Naive thymus-derived CD4-positive, alpha-beta T cell (primary cell): ENCODE measurements around the gene OSBPL9. TPM values are rescaled to one million over a fixed set of nuclear protein-coding genes. Genes with fewer than 3 reads are reported as not detected.

Source experiments
- ATAC-seq: fragments of 150-1000 bp; cut with Tn5 transposase; 2 replicates; pipeline ENCODE4 v1.10.0; 2021; ENCODE audit warnings: mild to moderate bottlenecking, moderate library complexity
- CTCF ChIA-PET: fragments of 350-600 bp; sonication (Branson Sonifier 250); formaldehyde crosslinking; loops from one replicate; lab custom pipeline; 2021; ENCODE audit warnings: antibody characterized with exemption; lab: Charles Lee
- POLR2A ChIA-PET: fragments of 350-600 bp; sonication (Branson Sonifier 250); formaldehyde crosslinking; loops from one replicate; lab custom pipeline; 2021; ENCODE audit warnings: antibody characterized with exemption, inconsistent platforms; lab: Charles Lee
- DNase-seq, 9 donors: peaks; one replicate each; pipeline versions ENCODE4 v3.0.0 to v3.0.0-alpha.2; 2020 to 2022; ENCODE audit warnings: mixed read lengths in 1 of 9
- H3K27ac ChIP-seq: one replicate; pipeline ENCODE4 v1.7.0; 2013; ENCODE audit warnings: mild to moderate bottlenecking, low read depth, low read length, moderate library complexity
- H3K27me3 ChIP-seq, 2 donors: one replicate each; pipeline ENCODE4 v1.7.0; 2013; ENCODE audit warnings: low read length in 2 of 2, mild to moderate bottlenecking in 2 of 2, moderate library complexity in 2 of 2; ENCODE audit not compliant: control insufficient read depth in 2 of 2, insufficient read depth in 2 of 2
- H3K36me3 ChIP-seq, 3 experiments: 1 replicate in 2 of 3; 2 replicates in 1 of 3; pipeline ENCODE4 v1.7.0; 2013; ENCODE audit warnings: low read length in 3 of 3, mild to moderate bottlenecking in 3 of 3, moderate library complexity in 1 of 3; ENCODE audit not compliant: insufficient read depth in 3 of 3, control insufficient read depth in 2 of 3
- H3K4me1 ChIP-seq, 2 donors: one replicate each; pipeline ENCODE4 v1.7.0; 2013; ENCODE audit warnings: low read length in 2 of 2, mild to moderate bottlenecking in 2 of 2, moderate library complexity in 1 of 2; ENCODE audit not compliant: control insufficient read depth in 2 of 2, insufficient read depth in 2 of 2
- H3K4me3 ChIP-seq: 2 replicates; pipeline ENCODE4 v1.7.0; 2013; ENCODE audit warnings: mild to moderate bottlenecking, low read length
- H3K9me3 ChIP-seq, 3 experiments: 1 replicate in 2 of 3; 2 replicates in 1 of 3; pipeline ENCODE4 v1.7.0; 2013; ENCODE audit warnings: low read length in 3 of 3; ENCODE audit not compliant: control insufficient read depth in 2 of 3
- H3K27ac Mint-ChIP-seq, 9 donors: one replicate each; pipeline ENCODE4 v1.8.0; 2020 to 2022; ENCODE audit warnings: mixed read lengths in 9 of 9, mild to moderate bottlenecking in 8 of 9, moderate library complexity in 5 of 9, inconsistent platforms in 2 of 9
- H3K27me3 Mint-ChIP-seq, 5 donors: one replicate each; pipeline ENCODE4 v1.8.0; 2021 to 2022; ENCODE audit warnings: mixed read lengths in 5 of 5, mild to moderate bottlenecking in 1 of 5
- H3K36me3 Mint-ChIP-seq, 5 donors: one replicate each; pipeline ENCODE4 v1.8.0; 2020 to 2022; ENCODE audit warnings: mixed read lengths in 5 of 5, mild to moderate bottlenecking in 3 of 5, inconsistent platforms in 1 of 5
- H3K4me1 Mint-ChIP-seq, 7 donors: one replicate each; pipeline ENCODE4 v1.8.0; 2020 to 2022; ENCODE audit warnings: mixed read lengths in 7 of 7, mild to moderate bottlenecking in 3 of 7, inconsistent platforms in 1 of 7
- H3K4me3 Mint-ChIP-seq, 10 donors: one replicate each; pipeline ENCODE4 v1.8.0; 2020 to 2022; ENCODE audit warnings: mild to moderate bottlenecking in 10 of 10, mixed read lengths in 10 of 10, moderate library complexity in 6 of 10, inconsistent platforms in 2 of 10
- H3K9me3 Mint-ChIP-seq, 11 donors: one replicate each; pipeline ENCODE4 v1.8.0; 2020 to 2022; ENCODE audit warnings: mixed read lengths in 11 of 11, mild to moderate bottlenecking in 4 of 11, inconsistent platforms in 1 of 11, moderate library complexity in 1 of 11
- intact Hi-C, 2 donors: fragments of 100-400 bp; cut with micrococcal nuclease; formaldehyde crosslinking; loops; one replicate each; pipeline ENCODE4 v1.15.1; 2023
- polyA plus RNA-seq, 2 donors: library from polyadenylated mRNA; unstranded; fragments of 300-500 nt; fragmentation: Illumina TruSeq; gene quantifications; one replicate each; pipeline ENCODE4 v1.2.3, GENCODE V29; 2021
- total RNA-seq, 6 experiments: library from RNA in 5 of 6; stranded (reverse) in 5 of 6; gene quantifications; 1 replicate in 5 of 6; 2 replicates in 1 of 6; pipeline ENCODE4 v1.2.3 and lab custom pipeline; 2021 to 2026

Gene OSBPL9
- total and polyA plus RNA-seq, 7 experiments from 2014 or later, result 44.5 to 63.2 (median 46.6) TPM

DNA sequence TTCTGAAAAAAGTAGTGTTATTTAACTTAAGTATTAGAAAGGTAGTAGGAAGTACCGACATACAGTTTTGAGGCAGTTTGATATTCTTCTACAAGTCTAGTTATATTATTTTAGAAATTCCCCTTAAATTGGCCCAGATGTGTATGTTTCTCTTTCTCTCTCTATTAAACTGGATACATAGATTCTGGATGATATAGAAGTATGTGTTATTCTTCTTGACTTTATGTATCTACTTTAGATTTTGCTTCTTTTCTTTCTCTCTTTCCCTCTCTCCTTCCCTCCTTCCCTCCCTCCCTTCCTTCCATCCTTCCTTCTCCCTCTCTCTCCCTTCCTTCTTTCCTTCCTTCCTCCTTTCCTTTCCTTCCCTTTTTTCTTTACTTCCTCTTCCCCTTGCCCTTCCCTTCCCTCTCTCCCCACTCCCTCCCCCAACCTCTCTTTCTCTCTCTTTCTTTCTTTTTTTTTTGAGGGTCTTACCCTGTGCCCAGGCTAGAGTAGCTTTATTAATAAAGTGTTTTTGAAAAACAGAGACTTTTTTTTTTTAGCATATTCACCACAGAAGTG is 124.3 kb downstream of the OSBPL9 start:
- Histone ChIP-seq H3K27me3 (no peaks in the 10 kb centered on the region), H3K9me3 (no peaks in the 10 kb centered on the region), H3K27ac (no peak overlapping the region), H3K4me3 (no peak overlapping the region), H3K4me1 (no peaks in the 10 kb centered on the region), H3K36me3 (no peaks in the 10 kb centered on the region)
- H3K36me3 Mint-ChIP-seq, result peaks cover 0 to 22% (median 5%) of the 10 kb centered on the region in 5 donors
- DNase-seq (no peak), ATAC-seq (no peak)
- no peak overlapping the region for H3K4me3 Mint-ChIP-seq
- CTCF ChIA-PET, result no interaction called here
- peaks cover 7 to 42% (median 30%) of the 10 kb centered on the region in 7 donors for H3K4me1 Mint-ChIP-seq
- no peak overlapping the region for H3K27ac Mint-ChIP-seq
- H3K27me3 Mint-ChIP-seq, result no peaks in the 10 kb centered on the region
- H3K9me3 Mint-ChIP-seq, result no peaks in the 10 kb centered on the region
- POLR2A ChIA-PET, result no interaction called here
- intact Hi-C loops, result no loop called here

DNA sequence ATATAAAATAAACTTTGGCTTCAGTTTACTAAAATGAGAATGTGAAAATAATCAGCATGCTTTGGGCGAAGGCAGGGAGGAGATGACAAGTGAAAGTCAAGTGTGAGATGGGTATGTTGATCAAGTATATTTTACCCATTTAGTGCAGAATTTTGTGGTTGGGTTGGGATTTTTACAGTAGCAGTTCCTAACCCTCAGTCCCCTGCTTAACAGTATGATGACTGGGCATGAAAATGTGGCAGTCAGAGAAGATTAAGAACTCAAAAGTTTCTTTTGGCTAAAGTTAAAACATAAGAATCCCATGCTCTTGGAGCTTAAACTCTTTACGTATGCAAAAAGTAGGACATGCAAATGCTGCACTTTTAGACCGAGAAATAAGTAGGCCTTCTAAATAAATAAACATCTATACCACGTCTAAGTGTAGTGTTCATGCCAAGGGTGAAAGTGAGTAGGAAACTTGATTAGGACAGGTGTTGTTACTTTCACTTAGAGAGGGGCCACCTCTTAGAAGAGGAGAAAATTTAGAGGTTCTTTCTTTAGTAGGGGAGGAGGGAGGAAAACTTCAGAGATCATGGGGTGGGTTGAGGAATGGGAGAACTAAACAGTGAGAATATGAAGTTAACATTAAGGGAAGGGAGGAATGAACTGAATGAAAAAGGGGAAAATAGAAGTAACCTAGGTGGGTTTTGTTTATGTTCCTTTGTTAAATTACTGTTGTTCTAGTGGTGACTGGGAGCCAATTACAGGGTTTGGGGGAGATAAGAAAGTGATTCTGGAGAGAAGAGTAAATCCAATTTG is 127.8 kb downstream of the OSBPL9 start:
- Histone ChIP-seq H3K27ac (no peak overlapping the region), H3K4me1 (no peaks in the 10 kb centered on the region), H3K4me3 (no peak overlapping the region), H3K9me3 (no peaks in the 10 kb centered on the region), H3K36me3 (peaks cover 0 to 6% (median 5%) of the 10 kb centered on the region in 3 experiments), H3K27me3 (no peaks in the 10 kb centered on the region)
- no peak for ATAC-seq
- Mint-ChIP-seq H3K4me1 (peaks cover 3 to 30% (median 18%) of the 10 kb centered on the region in 7 donors), H3K27ac (peak overlapping the region in 2 of 9 donors; percentile 0 to 18), H3K27me3 (no peaks in the 10 kb centered on the region), H3K36me3 (peaks cover 0 to 26% (median 11%) of the 10 kb centered on the region in 5 donors), H3K9me3 (no peaks in the 10 kb centered on the region), H3K4me3 (no peak overlapping the region)
- intact Hi-C loops, result no loop called here
- no peak for DNase-seq
- ChIA-PET POLR2A (interaction anchor here (0.6 kb wide), 1 partner anchor 22 kb away, joined by 3 read pairs; no protein-coding TSS in a partner anchor), CTCF (no interaction called here)

DNA sequence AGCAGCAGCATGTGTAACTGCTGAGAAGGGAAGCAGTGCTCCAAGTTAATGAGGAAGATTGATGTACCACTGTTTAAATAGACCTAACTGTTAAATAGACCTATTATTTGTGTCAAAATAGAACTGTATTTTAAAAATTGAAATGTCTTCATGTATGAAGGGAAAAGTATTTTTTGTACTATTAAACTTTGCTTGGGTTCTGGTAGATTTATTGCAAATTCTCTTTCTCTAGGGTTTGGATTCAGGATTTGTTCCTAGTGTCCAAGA is 128.3 kb downstream of the OSBPL9 start:
- Mint-ChIP-seq H3K36me3 (peaks cover 0 to 26% (median 11%) of the 10 kb centered on the region in 5 donors), H3K27ac (peak overlapping the region in 2 of 9 donors; percentile 0 to 18), H3K4me1 (peaks cover 3 to 25% (median 15%) of the 10 kb centered on the region in 7 donors), H3K9me3 (no peaks in the 10 kb centered on the region), H3K27me3 (no peaks in the 10 kb centered on the region), H3K4me3 (no peak overlapping the region)
- Histone ChIP-seq H3K4me1 (no peaks in the 10 kb centered on the region), H3K27ac (no peak overlapping the region), H3K4me3 (no peak overlapping the region), H3K27me3 (no peaks in the 10 kb centered on the region), H3K36me3 (peaks cover 0 to 6% (median 5%) of the 10 kb centered on the region in 3 experiments), H3K9me3 (no peaks in the 10 kb centered on the region)
- intact Hi-C loops, result no loop called here
- DNase-seq (no peak), ATAC-seq (no peak)
- ChIA-PET CTCF (no interaction called here), POLR2A (interaction anchor here (0.6 kb wide), 1 partner anchor 22 kb away, joined by 3 read pairs; no protein-coding TSS in a partner anchor)

DNA sequence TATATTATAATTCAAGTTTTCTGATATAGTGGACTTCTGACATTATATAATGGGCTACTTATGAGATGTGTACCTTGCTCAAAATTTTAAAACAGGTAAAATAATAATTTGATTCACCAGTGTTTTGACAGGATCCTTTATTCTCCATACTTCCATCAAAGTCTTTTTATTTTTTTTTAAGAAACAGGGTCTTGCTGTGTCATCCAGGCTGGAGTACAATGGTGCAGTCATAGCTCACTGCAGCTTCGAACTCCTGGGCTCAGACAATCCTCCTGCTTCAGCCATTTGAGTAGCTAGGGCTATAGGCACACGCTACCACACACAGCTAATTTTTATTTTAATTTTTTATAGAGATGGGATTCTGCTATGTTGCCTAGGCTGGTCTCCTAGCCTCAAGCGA is 132.3 kb downstream of the OSBPL9 start:
- ChIA-PET CTCF (no interaction called here), POLR2A (no interaction called here)
- intact Hi-C loops, result no loop called here
- H3K27me3 Mint-ChIP-seq, result no peaks in the 10 kb centered on the region
- Histone ChIP-seq H3K27ac (no peak overlapping the region), H3K4me1 (no peaks in the 10 kb centered on the region), H3K36me3 (peaks cover 0 to 27% (median 6%) of the 10 kb centered on the region in 3 experiments), H3K27me3 (no peaks in the 10 kb centered on the region), H3K4me3 (no peak overlapping the region), H3K9me3 (no peaks in the 10 kb centered on the region)
- H3K4me3 Mint-ChIP-seq, result no peak overlapping the region
- peaks cover 0 to 6% (median 0%) of the 10 kb centered on the region in 11 donors for H3K9me3 Mint-ChIP-seq
- H3K36me3 Mint-ChIP-seq, result peaks cover 5 to 40% (median 21%) of the 10 kb centered on the region in 5 donors
- peaks cover 0 to 11% (median 7%) of the 10 kb centered on the region in 7 donors for H3K4me1 Mint-ChIP-seq
- H3K27ac Mint-ChIP-seq, result no peak overlapping the region
- ATAC-seq (no peak), DNase-seq (no peak)

DNA sequence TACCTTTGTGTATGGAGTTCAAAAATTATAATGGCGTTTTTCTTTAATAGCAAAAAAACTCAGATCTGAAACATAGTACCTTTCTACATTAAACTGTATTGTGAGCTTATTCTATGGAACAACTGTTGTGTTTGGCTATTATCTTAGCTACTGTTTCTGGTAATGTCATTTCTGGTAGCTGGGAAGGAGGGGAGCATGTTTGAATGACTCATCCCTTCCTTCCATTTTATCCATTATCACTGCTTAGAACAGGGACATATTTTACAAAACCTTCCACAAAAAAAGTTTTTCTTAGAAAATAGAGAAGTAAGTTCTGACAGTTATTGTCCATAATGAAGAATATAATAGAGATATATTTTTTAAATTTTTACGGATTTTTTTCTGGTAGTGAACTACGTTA is 133.3 kb downstream of the OSBPL9 start:
- ATAC-seq, result no peak
- intact Hi-C loops, result no loop called here
- H3K4me3 ChIP-seq, result no peak overlapping the region
- DNase-seq, result no peak
- H3K27ac Mint-ChIP-seq, result no peak overlapping the region
- H3K27me3 Mint-ChIP-seq, result no peaks in the 10 kb centered on the region
- peaks cover 0 to 9% (median under 1%) of the 10 kb centered on the region in 7 donors for H3K4me1 Mint-ChIP-seq
- peaks cover 0 to 6% (median 0%) of the 10 kb centered on the region in 11 donors for H3K9me3 Mint-ChIP-seq
- CTCF ChIA-PET, result no interaction called here
- no peak overlapping the region for H3K4me3 Mint-ChIP-seq
- no peaks in the 10 kb centered on the region for H3K27me3 ChIP-seq
- POLR2A ChIA-PET, result interaction anchor here (0.6 to 1.1 kb wide), 2 partner anchors 19 to 129 kb away, joined by 3 read pairs; no protein-coding TSS in a partner anchor
- H3K36me3 ChIP-seq, result peaks cover 0 to 27% (median 6%) of the 10 kb centered on the region in 3 experiments
- peaks cover 5 to 39% (median 26%) of the 10 kb centered on the region in 5 donors for H3K36me3 Mint-ChIP-seq
- no peaks in the 10 kb centered on the region for H3K9me3 ChIP-seq
- H3K4me1 ChIP-seq, result no peaks in the 10 kb centered on the region
- no peak overlapping the region for H3K27ac ChIP-seq

DNA sequence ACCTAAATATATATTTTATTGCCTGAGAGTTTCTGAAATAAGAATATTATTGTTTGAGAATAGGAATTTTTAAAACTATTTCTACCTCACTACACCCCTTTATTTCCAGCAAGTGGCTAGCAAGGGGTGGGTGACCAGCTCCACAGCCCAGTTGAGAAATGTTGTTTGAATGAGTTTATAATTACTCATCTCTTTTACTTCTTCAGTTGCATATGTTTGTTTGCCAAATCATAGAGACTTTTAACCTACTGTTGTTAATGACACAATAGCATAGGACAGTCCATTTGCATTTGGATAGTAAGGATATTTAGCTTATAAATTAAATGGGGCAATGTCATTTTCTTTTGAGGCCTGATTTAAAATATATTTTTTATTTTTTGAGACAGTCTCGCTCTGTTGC is 133.8 kb downstream of the OSBPL9 start:
- H3K36me3 Mint-ChIP-seq, result peaks cover 10 to 39% (median 32%) of the 10 kb centered on the region in 5 donors
- no peak for DNase-seq
- intact Hi-C loops, result no loop called here

More for the DNA sequence above, 133.8 kb downstream of the OSBPL9 start:
- no peaks in the 10 kb centered on the region for H3K9me3 ChIP-seq
- Mint-ChIP-seq H3K27ac (no peak overlapping the region), H3K27me3 (no peaks in the 10 kb centered on the region), H3K4me1 (peaks cover 0 to 9% (median 0%) of the 10 kb centered on the region in 7 donors), H3K9me3 (peaks cover 0 to 6% (median 0%) of the 10 kb centered on the region in 11 donors), H3K4me3 (no peak overlapping the region)
- H3K27me3 ChIP-seq, result no peaks in the 10 kb centered on the region
- H3K36me3 ChIP-seq, result peaks cover 0 to 27% (median 6%) of the 10 kb centered on the region in 3 experiments
- POLR2A ChIA-PET, result interaction anchor here (0.5 to 1.1 kb wide), 3 partner anchors 20 to 184 kb away, joined by 3 read pairs; no protein-coding TSS in a partner anchor
- no peaks in the 10 kb centered on the region for H3K4me1 ChIP-seq
- H3K4me3 ChIP-seq, result no peak overlapping the region
- CTCF ChIA-PET, result no interaction called here
- ATAC-seq, result no peak
- H3K27ac ChIP-seq, result no peak overlapping the region
